NCI-H1694 treated with DMSO at 0.1 percent for 48 hours (cell line): ENCODE measurements around the gene POU2AF3.
"Not testable (repeated sequence)": the region's sequence is repeated elsewhere in the genome, so short reads cannot be mapped to it uniquely, and the experiment has no call there.

Experiments used
- DNase-seq: peaks from one replicate; lab custom pipeline; 2025; lab: John Stamatoyannopoulos, UW

Gene POU2AF3

GRCh38 chr11:111298413-111299100, at the start of gene POU2AF3:
Gene POU2AF3, plus strand, starts transcription at chr11:111298546. Its CDS starts 36 bp downstream, at chr11:111298582.
- DNase-seq, result no peak

GRCh38 chr11:111250936-111251335, 47.4 kb upstream of the POU2AF3 start:
- DNase-seq, result no peak

- DNase-seq, result no peak
Observed at GRCh38 chr11:111253131-111253530, 45.2 kb upstream of the POU2AF3 start.

- no peak for DNase-seq
Observed at GRCh38 chr11:111253630-111254029, 44.7 kb upstream of the POU2AF3 start.

GRCh38 chr11:111258046-111258445, 40.3 kb upstream of the POU2AF3 start:
- no peak for DNase-seq

- DNase-seq, result no peak
Observed at GRCh38 chr11:111259896-111260295, 38.5 kb upstream of the POU2AF3 start.

- DNase-seq, result no peak
Observed at GRCh38 chr11:111260811-111261210, 37.5 kb upstream of the POU2AF3 start.

- DNase-seq, result no peak
Observed at GRCh38 chr11:111264646-111265045, 33.7 kb upstream of the POU2AF3 start.

- no peak for DNase-seq
Observed at GRCh38 chr11:111265421-111265820, 32.9 kb upstream of the POU2AF3 start.

GRCh38 chr11:111268303-111268702, 30.0 kb upstream of the POU2AF3 start:
- not testable (repeated sequence) for DNase-seq

- DNase-seq, result peak; percentile 14
Observed at GRCh38 chr11:111269146-111269868, 29.0 kb upstream of the POU2AF3 start.

GRCh38 chr11:111272420-111272819, 25.9 kb upstream of the POU2AF3 start:
- no peak for DNase-seq

- DNase-seq, result no peak
Observed at GRCh38 chr11:111282562-111283075, 15.7 kb upstream of the POU2AF3 start.

- DNase-seq, result no peak
Observed at GRCh38 chr11:111283945-111284481, 14.3 kb upstream of the POU2AF3 start.

- DNase-seq, result no peak
Observed at GRCh38 chr11:111285189-111286091, 12.9 kb upstream of the POU2AF3 start.

- no peak for DNase-seq
Observed at GRCh38 chr11:111291764-111292163, 6.6 kb upstream of the POU2AF3 start.

GRCh38 chr11:111292408-111292807, 5.9 kb upstream of the POU2AF3 start:
- not testable (repeated sequence) for DNase-seq

GRCh38 chr11:111296196-111296595, 2.1 kb upstream of the POU2AF3 start:
- no peak for DNase-seq

- DNase-seq, result no peak
Observed at GRCh38 chr11:111297696-111298095, 650 bp upstream of the POU2AF3 start.

- DNase-seq, result no peak
Observed at GRCh38 chr11:111299101-111300026, 1.0 kb downstream of the POU2AF3 start.

GRCh38 chr11:111300569-111300968, 2.2 kb downstream of the POU2AF3 start:
- no peak for DNase-seq
